HG03571 (cell line): ENCODE data around the gene CYFIP2.
A peak's percentile ranks its signal among the peaks of the same experiment; 100 is the strongest.

Source experiments
- ATAC-seq: cut with Tn5 transposase; IDR thresholded peaks from one replicate; pipeline ENCODE4 v1.9.1; 2021; ENCODE audit not compliant: unreplicated experiment

Gene CYFIP2

DNA sequence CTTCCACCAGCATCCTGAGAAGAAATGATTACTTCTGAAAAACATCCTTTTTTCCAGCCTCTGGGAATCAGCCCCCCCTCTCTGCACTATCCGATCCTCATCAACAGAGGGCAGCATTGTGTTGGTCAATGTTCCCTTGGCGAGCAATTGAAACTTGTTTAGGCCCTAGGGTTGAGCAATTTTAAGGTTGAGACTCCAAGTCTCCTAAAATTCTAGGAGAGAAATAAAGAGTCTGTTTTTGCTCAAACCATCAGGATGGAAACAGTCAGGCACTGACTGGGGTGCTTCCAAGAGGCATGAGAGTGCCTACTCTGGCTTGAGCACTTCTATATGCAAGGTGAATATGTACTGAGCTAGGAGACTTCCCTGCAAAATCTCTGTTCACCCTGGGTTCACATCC, 12.4 kb upstream of the CYFIP2 start:
- peak; percentile 41 for ATAC-seq

DNA sequence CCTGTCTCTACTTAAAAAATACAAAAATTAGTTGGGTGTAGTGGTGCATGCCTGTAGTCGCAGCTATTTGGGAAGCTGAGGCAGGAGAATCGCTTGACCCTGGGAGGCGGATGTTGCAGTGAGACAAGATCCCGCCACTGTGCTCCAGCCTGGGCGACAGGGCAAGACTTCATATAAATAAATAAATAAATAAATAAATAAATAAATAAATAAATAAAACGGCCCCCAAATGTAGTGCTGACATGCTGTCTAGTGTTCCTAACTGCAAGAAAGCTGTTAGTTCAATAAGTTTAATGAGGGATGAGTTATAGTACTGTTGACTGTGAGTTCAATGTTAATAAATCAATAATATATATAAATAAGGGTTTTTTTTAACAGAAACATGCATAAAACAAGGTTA, 7.5 kb upstream of the CYFIP2 start:
- no peak for ATAC-seq

DNA sequence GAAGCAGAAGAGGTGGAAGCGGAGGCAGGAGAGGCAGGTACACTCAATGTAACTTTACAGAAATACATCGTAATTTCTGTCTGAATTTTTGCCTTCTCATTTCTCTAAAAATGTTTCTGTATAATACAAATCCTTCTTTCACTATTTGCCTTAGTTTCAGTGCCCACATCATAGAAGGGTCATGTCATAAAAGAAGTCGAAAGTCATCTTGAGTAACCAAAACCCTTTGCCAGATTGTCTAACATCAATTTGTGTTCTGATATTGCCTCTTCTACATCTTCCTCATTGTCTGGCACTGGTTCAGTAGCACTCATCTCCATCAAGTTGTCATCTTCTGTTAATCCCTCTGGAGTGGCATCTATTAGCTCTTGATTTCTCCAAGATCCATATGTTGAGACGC, 6.2 kb upstream of the CYFIP2 start:
- no peak for ATAC-seq

DNA sequence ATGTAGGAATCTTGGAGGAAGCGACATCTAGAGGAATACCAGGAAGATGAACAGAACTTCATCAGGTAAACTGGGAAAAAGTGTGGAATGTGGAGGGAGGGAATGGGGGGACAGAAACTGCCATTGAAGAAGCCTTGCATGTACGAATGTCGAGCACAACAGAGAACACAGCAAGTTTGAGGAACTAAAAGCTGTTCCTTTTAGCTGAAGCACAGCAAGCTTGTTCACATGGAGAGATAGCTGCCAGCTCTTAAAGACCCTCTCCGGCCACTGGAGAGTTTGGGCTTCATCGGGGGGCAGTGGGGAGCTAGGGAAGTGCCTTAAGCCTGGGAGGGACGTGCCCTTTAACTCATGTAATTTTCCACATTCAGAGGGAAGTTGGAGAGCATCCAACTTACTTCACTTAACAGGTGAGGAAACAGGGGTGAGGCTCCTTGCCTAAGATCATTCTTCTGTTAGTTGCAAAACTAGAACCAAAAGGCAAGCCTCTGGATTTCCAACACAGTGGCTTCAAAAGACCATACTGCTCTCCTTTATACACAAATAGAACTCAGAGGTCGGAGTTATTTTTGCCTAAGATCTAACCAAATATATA, 2.3 kb upstream of the CYFIP2 start:
- ATAC-seq: no peak

DNA sequence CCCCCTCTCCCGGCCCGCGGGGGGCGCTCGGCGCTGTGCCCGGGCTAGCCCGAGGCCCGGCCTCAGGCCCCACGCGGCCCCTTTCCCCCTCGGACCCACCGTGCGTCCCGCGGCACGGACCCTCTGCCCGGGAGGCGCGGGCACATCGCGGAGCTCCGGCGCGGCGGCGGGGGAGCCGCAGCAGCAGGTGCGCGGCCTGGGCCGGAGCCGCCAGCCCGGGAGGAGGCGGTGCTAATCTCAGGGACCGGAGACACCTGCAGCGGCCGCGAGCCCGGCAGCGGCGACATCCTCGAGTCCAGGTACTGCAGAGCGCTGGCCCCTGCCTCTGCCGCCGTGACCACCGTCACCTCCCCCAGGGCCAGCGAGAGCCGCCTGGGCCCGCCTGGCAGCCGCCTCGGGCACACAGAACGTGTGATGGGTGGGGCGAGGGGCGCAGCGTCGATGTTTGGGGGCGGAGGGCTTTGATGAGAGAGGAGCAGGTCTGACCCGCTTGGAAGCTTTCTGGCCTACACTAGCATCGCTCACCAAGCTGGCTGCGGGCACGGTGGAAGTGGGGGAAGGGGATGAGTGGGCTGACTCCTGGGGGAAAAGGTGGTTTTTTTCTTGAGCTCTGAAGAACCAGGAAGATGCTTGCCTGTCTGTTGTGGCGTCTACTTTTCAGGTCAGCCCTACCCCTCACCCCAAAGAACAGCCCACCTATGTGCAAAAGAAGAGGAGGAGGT, 524 bp downstream of the CYFIP2 start:
- ATAC-seq: peak; percentile 49

DNA sequence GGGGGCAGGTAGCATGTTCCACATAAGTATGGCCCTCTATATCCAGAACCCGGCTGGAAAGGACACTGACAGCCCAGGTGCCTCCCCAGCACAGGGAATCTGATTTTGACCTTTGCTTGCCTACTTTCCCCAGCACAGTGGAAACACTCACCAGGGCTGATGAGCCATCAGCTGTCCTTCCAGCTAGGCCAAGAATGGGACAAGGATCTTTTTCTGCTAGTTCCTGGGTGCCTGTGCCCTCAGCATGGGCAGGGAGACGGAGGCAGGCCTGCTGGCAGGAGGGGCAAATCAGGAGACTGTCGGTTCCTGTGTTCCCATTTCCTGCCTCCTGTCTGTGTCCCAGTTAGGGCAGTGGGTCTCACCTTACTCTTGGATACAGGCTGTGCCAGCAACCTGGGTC, 1.1 kb downstream of the CYFIP2 start:
- no peak for ATAC-seq

DNA sequence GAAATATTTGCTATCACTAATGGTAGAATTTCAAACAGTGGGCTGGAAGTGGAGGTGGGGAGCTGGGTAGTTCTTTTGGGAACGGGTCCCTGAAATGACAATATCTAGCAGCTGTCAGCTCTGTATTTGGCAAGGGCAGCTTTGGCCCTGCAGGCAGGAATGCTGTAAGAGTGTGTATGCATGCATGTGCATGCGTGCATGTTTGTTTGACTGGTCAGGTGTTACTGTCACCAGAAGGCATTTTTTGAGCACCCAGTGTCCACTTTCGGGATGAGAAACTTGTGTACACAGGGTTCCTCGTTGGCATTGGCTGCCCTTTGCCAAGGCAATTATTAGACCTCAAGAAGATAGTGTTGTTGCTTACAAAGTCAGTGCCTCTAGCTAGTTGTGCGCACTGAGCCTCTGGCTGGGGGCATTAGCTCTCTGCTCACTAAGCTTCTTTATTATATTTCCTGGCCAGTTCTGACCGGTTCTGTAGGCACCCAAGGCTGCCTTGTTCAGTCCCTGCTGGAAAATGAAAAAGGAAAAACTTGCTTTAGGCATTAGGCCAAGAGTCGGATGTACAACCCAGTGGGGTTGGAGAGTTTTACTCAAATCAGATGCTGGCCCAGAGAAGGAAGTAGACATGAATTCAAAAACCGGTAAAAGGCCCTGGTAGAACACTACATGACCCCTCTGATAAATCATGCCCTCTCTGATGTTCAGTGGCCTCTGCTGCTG, 2.0 kb downstream of the CYFIP2 start:
- no peak for ATAC-seq

DNA sequence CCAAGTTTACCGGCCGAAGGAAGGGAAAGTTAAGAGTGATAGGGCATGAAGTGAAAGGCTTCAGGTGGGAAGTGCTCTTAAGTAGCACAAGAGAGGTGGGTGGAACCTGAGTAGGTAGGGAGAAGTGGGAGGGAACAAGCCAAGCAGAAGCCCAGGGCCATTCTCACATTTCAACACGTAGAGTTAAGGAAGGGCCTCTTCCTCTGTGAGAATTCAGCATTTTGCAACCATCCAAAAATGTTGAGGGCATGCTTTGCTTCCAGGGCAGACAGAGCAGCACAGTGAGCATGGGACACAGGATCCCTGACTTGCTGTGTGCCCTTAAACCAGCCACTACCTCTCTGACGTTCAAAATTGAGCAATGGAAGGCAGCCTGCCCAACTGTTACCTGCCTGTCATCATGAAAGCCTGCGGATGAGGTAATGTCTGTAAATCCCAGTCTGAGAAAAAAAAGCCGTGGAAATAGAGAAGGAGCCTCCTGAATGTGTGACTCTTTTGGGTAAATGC, 3.3 kb downstream of the CYFIP2 start:
- ATAC-seq: no peak

DNA sequence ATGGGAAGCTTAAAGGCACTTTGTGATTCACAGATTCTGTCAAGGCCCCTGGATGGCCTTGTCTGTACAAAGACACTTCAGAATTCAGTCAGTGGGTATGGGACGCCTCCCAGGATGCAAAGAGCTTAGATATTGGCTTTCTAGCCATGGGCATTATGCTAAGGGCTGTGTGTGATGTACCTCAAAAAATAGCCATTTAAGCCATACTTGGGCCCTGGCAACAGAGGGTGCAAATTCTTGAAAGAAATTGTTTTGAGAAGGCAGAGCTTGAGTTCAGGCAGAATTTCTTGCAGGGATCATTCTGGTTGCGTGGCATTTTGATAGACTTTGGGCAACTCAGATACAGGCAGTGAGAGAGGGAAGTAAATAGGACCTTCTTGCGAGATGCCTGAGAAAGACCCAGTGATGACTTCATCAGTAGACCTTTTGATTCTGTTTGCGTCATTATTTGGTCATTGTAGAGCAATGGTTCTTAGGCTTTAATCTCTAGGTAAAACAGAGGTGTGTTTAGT, 3.9 kb downstream of the CYFIP2 start:
- ATAC-seq: no peak

DNA sequence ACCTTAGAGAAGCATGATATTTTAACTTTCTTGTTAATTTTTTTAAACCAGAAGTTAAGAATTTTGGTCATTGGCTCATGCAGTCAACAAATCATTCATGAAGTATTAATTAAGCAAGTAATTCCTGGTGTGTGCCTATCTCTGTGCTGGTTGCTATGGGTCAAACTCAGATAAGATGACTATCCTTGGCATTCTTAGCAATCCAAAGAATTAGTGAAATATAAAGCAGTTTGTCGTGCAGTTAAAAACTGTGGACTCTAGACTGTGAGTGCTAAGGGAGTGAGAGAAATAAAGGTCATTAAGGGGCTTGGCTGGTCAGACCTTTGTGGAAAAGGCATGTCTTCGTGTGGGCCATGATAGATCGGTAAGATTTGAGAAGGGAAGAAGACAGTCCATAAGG, 4.8 kb downstream of the CYFIP2 start:
- no peak for ATAC-seq

DNA sequence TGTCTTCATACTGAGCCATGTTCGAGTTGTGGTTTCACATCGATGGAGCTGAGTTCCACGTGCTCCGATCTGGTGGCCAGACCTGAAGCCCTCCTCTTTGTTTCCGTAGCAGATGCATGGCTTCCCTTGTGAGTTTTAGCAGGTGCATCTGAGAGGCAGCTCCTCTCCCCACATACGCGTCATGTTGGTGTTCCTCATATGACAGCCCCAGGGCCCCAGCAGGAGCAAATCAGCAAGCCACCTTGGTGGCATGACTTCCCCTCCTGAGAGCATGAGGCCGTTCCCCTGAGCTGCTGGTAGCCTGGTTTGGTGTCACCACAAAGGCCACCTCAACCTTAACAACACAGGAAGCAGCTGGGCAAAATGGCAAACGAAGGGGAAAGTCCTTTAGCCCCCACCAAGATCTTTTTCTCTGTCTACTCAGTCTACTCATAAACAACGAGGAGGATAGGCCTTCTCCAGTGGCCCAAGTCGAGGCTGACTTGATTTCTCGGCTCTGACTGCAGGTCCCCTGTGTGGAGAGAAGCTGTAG, 5.9 kb downstream of the CYFIP2 start:
- ATAC-seq: peak; percentile 88

DNA sequence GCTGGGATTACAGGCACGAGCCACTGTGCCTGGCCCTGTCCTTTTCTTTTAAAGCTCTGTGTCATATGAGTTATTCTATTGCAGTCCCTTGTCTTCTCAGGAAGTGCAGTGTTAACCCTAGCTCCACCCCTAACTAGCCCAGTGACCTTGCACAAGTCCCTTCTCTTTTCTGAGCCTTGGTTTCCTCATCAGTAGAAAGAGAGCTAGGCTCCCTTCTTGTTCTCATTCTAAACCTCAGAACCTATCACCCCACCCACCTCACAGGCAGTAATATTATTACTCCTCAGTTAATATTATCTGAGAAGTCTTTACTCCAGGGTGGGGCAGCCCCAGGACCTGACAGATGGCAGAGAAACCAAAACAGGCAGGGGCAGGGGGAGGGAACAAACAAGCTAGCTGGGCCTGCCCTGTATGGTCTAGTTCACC, 7.2 kb downstream of the CYFIP2 start:
- peak; percentile 45 for ATAC-seq

DNA sequence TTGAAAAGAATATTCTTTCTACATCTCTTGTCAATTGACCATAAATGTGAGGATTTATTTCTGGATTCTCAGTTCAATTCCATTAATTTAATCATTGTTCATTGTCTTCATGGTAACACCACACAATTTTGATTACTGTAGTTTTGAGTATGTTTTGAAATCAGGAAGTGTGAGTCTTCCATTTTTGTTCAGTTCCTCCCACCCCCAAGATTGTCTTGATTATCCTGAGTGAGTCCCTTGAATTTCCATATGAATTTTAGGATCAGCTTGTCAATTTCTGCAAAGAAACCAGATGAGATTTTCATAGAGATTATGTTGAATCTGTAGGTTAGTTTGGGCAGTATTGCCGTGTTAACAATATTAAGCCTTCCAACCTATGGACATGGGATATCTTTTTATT, 9.5 kb downstream of the CYFIP2 start:
- no peak for ATAC-seq

DNA sequence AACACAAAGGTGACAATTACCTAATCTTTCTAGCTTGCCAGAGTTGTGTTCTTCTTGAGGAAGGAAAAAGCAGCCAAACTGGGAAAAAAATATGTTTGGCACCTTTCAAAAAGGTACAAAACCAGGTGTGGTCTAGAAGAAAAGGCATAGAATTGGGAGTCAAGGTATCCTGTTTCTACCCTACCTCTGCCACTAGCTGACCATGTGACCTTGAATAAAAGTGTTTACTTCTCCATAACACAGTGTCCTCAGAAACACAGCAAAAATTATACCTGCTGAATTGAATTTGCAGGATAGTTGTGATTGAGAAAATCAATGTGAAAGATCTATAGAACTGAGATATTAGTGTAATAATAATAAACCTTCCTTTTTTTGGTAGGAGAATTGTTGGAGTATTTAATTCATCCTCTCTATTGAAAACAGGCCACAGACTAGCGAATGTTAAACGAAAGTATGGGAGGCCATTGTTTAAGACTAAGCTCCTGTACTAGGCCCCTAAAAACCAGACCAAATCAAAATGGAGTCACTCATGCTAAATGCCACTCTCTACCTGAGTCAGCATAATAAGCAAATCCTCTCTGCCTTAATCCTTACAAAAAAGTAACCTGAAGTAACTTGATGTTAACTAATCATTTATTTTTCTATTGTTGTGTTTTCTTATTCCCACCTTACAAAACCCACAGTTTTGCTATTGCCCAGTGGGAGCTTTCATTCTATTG, 12.6 kb downstream of the CYFIP2 start:
- no peak for ATAC-seq

DNA sequence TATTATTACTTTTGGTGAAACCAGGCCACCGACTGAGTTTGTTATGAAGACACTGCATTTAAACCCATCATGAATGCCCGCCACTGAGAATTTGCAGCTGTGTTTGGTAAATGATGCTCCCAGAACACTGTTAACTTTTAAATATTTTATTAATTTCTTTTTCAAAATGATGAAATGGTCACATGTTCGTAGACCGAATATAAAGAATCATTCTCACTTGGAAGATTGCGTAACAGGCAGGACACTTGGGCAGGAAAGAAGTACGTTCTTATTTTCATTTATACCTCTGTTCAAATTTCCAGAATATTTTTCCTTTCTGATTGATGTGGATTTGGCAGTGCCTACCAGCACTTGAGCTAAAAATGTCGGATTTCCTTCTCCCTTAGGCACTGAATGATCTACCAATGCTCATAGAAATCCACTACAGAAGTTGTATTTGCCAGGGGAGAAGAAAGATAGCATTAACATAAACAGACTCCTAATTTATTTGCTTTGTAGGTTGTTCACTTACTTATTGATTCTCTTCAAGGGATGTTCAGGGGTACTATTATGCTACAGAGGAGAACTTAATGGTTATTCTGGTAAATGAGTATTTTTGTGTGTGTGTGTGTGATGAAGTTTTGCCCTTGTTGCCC, 13.8 kb downstream of the CYFIP2 start:
- ATAC-seq: no peak

DNA sequence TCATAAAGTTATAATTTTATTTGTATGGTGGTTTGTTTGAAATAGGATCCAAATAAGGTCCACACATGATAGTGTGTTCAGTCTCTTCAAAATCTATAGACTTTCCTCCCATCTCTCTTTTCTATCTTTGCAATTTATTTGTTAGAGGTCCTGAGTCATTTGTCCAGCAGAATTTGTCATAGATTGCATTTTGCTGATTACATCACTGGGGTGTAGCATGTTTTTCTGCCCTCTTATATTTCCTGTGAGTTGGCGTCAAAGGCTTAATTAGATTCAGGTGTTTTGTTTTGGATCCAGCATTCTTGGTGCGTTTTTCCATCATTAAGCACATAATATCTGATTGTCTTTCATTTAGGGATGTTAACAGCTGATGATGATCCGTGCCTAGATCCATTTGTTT, 15.0 kb downstream of the CYFIP2 start:
- no peak for ATAC-seq

DNA sequence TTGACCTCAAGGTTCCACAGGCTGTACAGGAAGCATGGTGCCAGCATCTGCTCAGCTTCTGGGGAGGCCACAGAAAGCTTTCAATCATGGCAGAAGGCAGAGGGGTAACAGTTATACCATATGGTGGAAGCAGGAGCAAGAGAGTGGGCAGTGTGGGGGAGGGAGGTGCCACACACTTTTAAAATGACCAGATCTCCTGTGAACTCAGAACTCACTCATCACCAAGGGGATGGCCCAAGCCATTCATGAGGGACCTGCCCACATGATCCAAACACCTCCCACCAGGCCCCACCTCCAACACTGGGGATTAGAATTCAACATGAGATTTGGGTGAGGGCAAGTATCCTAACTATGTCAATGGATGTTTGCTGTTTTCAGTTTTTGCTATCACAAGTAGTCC, 16.2 kb downstream of the CYFIP2 start:
- no peak for ATAC-seq

DNA sequence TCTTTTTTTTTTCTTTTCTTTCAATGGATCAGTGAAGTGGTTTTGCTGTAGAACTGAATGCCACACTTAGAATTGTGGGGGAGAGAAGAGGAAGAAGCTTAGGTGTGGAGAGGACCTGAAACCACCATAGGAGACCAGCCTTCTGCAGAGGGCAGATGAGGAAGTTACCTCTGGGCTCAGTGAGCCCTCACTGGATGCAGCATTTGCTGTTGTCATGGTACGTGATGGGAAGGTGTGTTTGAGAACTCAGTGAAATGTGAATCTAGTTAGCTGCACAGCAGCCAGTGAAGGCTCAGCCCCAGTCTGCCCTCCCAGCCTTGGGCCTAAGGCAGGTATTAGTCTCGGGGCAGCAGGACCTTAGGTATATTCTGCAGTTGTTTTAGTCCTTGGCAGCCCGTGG, 17.5 kb downstream of the CYFIP2 start:
- ATAC-seq: peak; percentile 99

DNA sequence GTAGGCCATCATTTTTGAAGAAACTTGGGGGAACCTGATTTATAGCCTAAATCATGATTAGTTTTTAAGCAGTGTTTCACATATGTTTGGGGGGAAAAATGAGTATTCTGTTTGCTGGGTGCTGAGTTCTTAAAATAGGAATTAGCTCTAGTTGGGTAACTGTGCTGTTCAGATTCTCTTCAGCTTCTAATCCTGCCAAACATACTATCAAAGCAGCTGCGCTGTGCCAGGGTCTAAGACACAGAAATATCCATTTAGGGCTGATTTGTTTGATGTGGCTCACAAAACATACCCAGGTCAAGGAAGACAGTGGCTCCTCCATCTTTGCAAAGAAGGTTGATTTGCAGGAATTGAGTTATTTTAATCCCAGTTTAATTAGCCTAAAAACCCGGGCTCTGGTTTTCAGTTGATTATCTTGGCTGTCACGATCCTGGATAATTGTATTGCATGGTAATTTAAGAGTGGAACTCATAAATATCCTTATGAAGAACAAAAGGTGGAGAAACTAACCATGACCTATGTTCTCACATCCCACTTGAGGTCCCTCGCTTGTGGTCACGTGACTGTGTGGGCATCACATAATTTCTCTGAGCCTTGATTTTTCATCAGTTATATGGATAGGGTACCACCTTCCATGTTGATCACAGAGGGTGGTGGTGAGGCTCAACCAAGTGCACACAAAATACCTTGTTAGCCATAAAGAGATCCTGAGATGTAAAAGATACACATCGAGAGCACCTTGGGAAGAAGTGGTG, 18.7 kb downstream of the CYFIP2 start:
- no peak for ATAC-seq
